Suprapubic skin (tissue), 4 donors: ENCODE measurements around the gene KRTAP5-7. TPM values are rescaled to one million over a fixed set of nuclear protein-coding genes. Genes with fewer than 3 reads are reported as not detected.

Source experiments
- DNase-seq, 2 donors: peaks; one replicate each; pipeline ENCODE4 v3.0.0-alpha.2; 2019; ENCODE audit warnings: low spot score in 2 of 2
- H3K27ac ChIP-seq: fragments of 200-600 bp; sonication (generic); one replicate; pipeline ENCODE4 v1.5.1; 2019
- H3K27me3 ChIP-seq: fragments of 200-600 bp; sonication (generic); one replicate; pipeline ENCODE4 v1.5.1; 2019
- H3K36me3 ChIP-seq: fragments of 200-600 bp; sonication (generic); one replicate; pipeline ENCODE4 v1.5.1; 2019
- H3K4me1 ChIP-seq: fragments of 200-600 bp; sonication (generic); one replicate; pipeline ENCODE4 v1.5.1; 2019
- H3K4me3 ChIP-seq: fragments of 200-600 bp; sonication (generic); one replicate; pipeline ENCODE4 v1.5.1; 2019; ENCODE audit warnings: mild to moderate bottlenecking
- H3K9me3 ChIP-seq: fragments of 200-600 bp; sonication (generic); one replicate; pipeline ENCODE4 v1.5.1; 2019
- CTCF ChIP-seq, 2 donors: fragments of 200-600 bp in 1 of 2; fragments of 450-650 bp in 1 of 2; sonication (generic) in 1 of 2; IDR thresholded peaks; one replicate each; pipeline ENCODE4 v1.5.1; 2016 to 2019; ENCODE audit warnings: antibody characterized with exemption in 2 of 2, mild to moderate bottlenecking in 1 of 2, moderate library complexity in 1 of 2
- EP300 ChIP-seq: sonication (generic); formaldehyde crosslinking; IDR thresholded peaks from one replicate; pipeline ENCODE4 v1.6.1; 2017; ENCODE audit warnings: antibody characterized with exemption
- POLR2A ChIP-seq, 2 donors: fragments of 450-650 bp; IDR thresholded peaks; one replicate each; pipeline ENCODE4 v1.6.1; 2017; ENCODE audit warnings: antibody characterized with exemption in 2 of 2, mild to moderate bottlenecking in 2 of 2, moderate library complexity in 2 of 2
- POLR2AphosphoS5 ChIP-seq, 3 donors: sonication (generic); formaldehyde crosslinking; IDR thresholded peaks; one replicate each; pipeline ENCODE4 v1.6.1; 2017; ENCODE audit warnings: antibody characterized with exemption in 3 of 3
- WGBS: methylation state at CpG from one replicate; pipeline ENCODE4 v1.1.5; 2018; 5-methylcytosine and 5-hydroxymethylcytosine counted together
- total RNA-seq, 4 donors: library from RNA; depleted of rRNA; stranded (reverse); fragments of >200 nt; gene quantifications; one replicate each; pipeline ENCODE4 v1.1.0, GENCODE V29; 2016

Gene KRTAP5-7
- total RNA-seq, 4 donors from 2014 or later = 0.42 to 3.0 (median 1.0) TPM; not detected in 1

GRCh38 chr11:71542382-71542781 is 15.3 kb downstream of the KRTAP5-7 start:
- no peak overlapping the region for H3K27ac ChIP-seq
- no peaks in the 10 kb centered on the region for H3K27me3 ChIP-seq
- no peak overlapping the region for H3K4me3 ChIP-seq
- WGBS = 78% methylated on average over 7 of the region's 7 CpGs
- no peaks in the 10 kb centered on the region for H3K36me3 ChIP-seq
- no peaks in the 10 kb centered on the region for H3K9me3 ChIP-seq
- DNase-seq = no peak
- TF ChIP-seq POLR2AphosphoS5 (IDR thresholded peaks at IDR 0.05) = no peak
- TF ChIP-seq POLR2A (IDR thresholded peaks at IDR 0.05) = no peak
- TF ChIP-seq CTCF (IDR thresholded peaks at IDR 0.05) = no peak
- TF ChIP-seq EP300 = no peak
- no peaks in the 10 kb centered on the region for H3K4me1 ChIP-seq

- 75% methylated on average over 11 of the region's 15 CpGs for WGBS
Observed at GRCh38 chr11:71542879-71543777, 16.1 kb downstream of the KRTAP5-7 start.

GRCh38 chr11:71543866-71544265 is 16.8 kb downstream of the KRTAP5-7 start:
- H3K4me1 ChIP-seq = no peaks in the 10 kb centered on the region
- H3K9me3 ChIP-seq = no peaks in the 10 kb centered on the region
- H3K27ac ChIP-seq = no peak overlapping the region
- WGBS = 56% methylated on average over 8 of the region's 8 CpGs
- DNase-seq = no peak
- no peak overlapping the region for H3K4me3 ChIP-seq
- TF ChIP-seq POLR2A (IDR thresholded peaks at IDR 0.05) = no peak
- no peak for TF ChIP-seq POLR2AphosphoS5 (IDR thresholded peaks at IDR 0.05)
- TF ChIP-seq EP300 = no peak
- TF ChIP-seq CTCF (IDR thresholded peaks at IDR 0.05) = no peak
- H3K27me3 ChIP-seq = peaks cover 3% of the 10 kb centered on the region
- no peaks in the 10 kb centered on the region for H3K36me3 ChIP-seq

More at GRCh38 chr11:71542879-71543777, 16.1 kb downstream of the KRTAP5-7 start:
- Histone ChIP-seq H3K27me3 (no peaks in the 10 kb centered on the region), H3K4me1 (no peaks in the 10 kb centered on the region), H3K36me3 (no peaks in the 10 kb centered on the region), H3K27ac (no peak overlapping the region), H3K4me3 (no peak overlapping the region), H3K9me3 (no peaks in the 10 kb centered on the region)
- TF ChIP-seq CTCF (IDR thresholded peaks at IDR 0.05) (no peak), POLR2A (IDR thresholded peaks at IDR 0.05) (no peak), EP300 (no peak)
- no peak for DNase-seq

- Histone ChIP-seq H3K27me3 (peaks cover 4% of the 10 kb centered on the region), H3K36me3 (no peaks in the 10 kb centered on the region), H3K27ac (no peak overlapping the region), H3K4me1 (no peaks in the 10 kb centered on the region), H3K9me3 (no peaks in the 10 kb centered on the region), H3K4me3 (no peak overlapping the region)
- 91% methylated on average over 6 of the region's 6 CpGs for WGBS
- no peak for DNase-seq
- no peak for TF ChIP-seq CTCF (IDR thresholded peaks at IDR 0.05)
- TF ChIP-seq EP300 = no peak
- no peak for TF ChIP-seq POLR2A (IDR thresholded peaks at IDR 0.05)
- no peak for TF ChIP-seq POLR2AphosphoS5 (IDR thresholded peaks at IDR 0.05)
Observed at GRCh38 chr11:71544525-71545214, 17.6 kb downstream of the KRTAP5-7 start.

- no peaks in the 10 kb centered on the region for H3K9me3 ChIP-seq
- 86% methylated on average over 10 of the region's 12 CpGs for WGBS
- no peak overlapping the region for H3K4me3 ChIP-seq
- H3K27me3 ChIP-seq = peaks cover 4% of the 10 kb centered on the region
- no peaks in the 10 kb centered on the region for H3K4me1 ChIP-seq
- TF ChIP-seq CTCF (IDR thresholded peaks at IDR 0.05) (no peak), POLR2A (IDR thresholded peaks at IDR 0.05) (no peak), EP300 (no peak), POLR2AphosphoS5 (IDR thresholded peaks at IDR 0.05) (no peak)
- no peaks in the 10 kb centered on the region for H3K36me3 ChIP-seq
- no peak overlapping the region for H3K27ac ChIP-seq
- DNase-seq = no peak
Observed at GRCh38 chr11:71545405-71545966, 18.4 kb downstream of the KRTAP5-7 start.
